ENCODE measurements around the gene TRMT6. TPM values are rescaled to one million over a fixed set of nuclear protein-coding genes. Genes with fewer than 3 reads are reported as not detected.

TRMT6 gene
- total RNA-seq, 1 donor from 2014 or later, result 9.7 TPM

DNA sequence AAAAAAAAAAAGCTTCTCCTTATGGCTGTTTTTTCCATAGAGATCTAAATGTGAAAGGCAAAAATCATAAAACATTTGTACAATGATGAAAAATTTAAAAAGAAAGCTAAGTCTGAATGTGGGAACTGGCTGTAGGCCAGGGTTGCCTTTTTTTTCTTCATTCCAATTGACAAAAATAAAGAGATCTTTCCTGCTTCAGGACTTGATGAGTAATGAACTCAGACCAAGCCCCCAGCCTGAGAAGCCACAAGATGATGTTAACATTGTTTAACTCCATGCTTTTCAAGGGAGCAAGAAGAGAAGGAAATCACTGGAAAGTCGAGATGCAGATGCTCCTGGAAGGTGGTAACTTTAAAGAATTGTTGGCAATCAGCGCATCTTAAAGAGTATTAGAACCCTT, 41.4 kb downstream of the TRMT6 start:
- H3K27me3 Mint-ChIP-seq (ENCODE audit: low read depth), result peaks cover 50% of the 10 kb centered on the region
- DNase-seq (ENCODE audit: low spot score), result no peak

DNA sequence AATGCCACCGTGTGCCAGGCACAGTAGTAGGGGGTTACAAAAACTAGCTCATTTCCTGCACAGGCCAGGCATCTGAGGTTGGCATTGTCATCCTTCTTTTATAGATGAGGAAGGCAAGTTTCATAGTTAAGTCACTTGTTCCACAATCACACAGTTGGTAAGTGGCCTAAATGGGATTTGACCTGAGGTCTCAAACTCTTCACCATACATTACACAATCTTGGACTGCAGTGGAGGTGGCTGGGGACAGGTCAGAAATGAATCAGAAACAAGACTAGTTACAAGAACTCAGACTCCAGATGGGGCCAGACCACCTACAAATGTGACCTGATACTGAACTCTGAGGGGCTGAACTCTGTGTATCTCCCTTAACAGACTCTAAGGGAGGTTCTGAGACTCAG, 49.4 kb downstream of the TRMT6 start:
- no peak overlapping the region for H3K27ac Mint-ChIP-seq (ENCODE audit: unreplicated experiment)

More for the DNA sequence above, 41.4 kb downstream of the TRMT6 start:
- Mint-ChIP-seq H3K9me3 (ENCODE audit: low read depth) (no peaks in the 10 kb centered on the region), H3K4me3 (ENCODE audit: unreplicated experiment) (no peak overlapping the region), H3K27ac (ENCODE audit: unreplicated experiment) (no peak overlapping the region), H3K36me3 (ENCODE audit: low read depth) (no peaks in the 10 kb centered on the region), H3K4me1 (ENCODE audit: low read depth) (peaks cover 13% of the 10 kb centered on the region)
- TF ChIP-seq, protein P1, sequence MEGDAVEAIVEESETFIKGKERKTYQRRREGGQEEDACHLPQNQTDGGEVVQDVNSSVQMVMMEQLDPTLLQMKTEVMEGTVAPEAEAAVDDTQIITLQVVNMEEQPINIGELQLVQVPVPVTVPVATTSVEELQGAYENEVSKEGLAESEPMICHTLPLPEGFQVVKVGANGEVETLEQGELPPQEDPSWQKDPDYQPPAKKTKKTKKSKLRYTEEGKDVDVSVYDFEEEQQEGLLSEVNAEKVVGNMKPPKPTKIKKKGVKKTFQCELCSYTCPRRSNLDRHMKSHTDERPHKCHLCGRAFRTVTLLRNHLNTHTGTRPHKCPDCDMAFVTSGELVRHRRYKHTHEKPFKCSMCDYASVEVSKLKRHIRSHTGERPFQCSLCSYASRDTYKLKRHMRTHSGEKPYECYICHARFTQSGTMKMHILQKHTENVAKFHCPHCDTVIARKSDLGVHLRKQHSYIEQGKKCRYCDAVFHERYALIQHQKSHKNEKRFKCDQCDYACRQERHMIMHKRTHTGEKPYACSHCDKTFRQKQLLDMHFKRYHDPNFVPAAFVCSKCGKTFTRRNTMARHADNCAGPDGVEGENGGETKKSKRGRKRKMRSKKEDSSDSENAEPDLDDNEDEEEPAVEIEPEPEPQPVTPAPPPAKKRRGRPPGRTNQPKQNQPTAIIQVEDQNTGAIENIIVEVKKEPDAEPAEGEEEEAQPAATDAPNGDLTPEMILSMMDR (IDR thresholded peaks at IDR 0.05), result no peak

GRCh38 chr20:5899444-5899843, 50.9 kb downstream of the TRMT6 start:
- TF ChIP-seq, protein P1 (IDR thresholded peaks at IDR 0.05), result no peak
- H3K4me1 Mint-ChIP-seq (ENCODE audit: low read depth), result no peaks in the 10 kb centered on the region
- no peak overlapping the region for H3K27ac Mint-ChIP-seq (ENCODE audit: unreplicated experiment)
- no peak overlapping the region for H3K4me3 Mint-ChIP-seq (ENCODE audit: unreplicated experiment)
- no peaks in the 10 kb centered on the region for H3K9me3 Mint-ChIP-seq (ENCODE audit: low read depth)
- H3K27me3 Mint-ChIP-seq (ENCODE audit: low read depth), result peaks cover 50% of the 10 kb centered on the region
- DNase-seq (ENCODE audit: low spot score), result no peak
- H3K36me3 Mint-ChIP-seq (ENCODE audit: low read depth), result no peaks in the 10 kb centered on the region

More for the DNA sequence above, 49.4 kb downstream of the TRMT6 start:
- H3K27me3 Mint-ChIP-seq (ENCODE audit: low read depth), result peaks cover 55% of the 10 kb centered on the region
- H3K9me3 Mint-ChIP-seq (ENCODE audit: low read depth), result no peaks in the 10 kb centered on the region
- no peaks in the 10 kb centered on the region for H3K36me3 Mint-ChIP-seq (ENCODE audit: low read depth)
- no peaks in the 10 kb centered on the region for H3K4me1 Mint-ChIP-seq (ENCODE audit: low read depth)
- TF ChIP-seq, protein P1 (IDR thresholded peaks at IDR 0.05), result no peak
- no peak for DNase-seq (ENCODE audit: low spot score)
- H3K4me3 Mint-ChIP-seq (ENCODE audit: unreplicated experiment), result no peak overlapping the region

DNA sequence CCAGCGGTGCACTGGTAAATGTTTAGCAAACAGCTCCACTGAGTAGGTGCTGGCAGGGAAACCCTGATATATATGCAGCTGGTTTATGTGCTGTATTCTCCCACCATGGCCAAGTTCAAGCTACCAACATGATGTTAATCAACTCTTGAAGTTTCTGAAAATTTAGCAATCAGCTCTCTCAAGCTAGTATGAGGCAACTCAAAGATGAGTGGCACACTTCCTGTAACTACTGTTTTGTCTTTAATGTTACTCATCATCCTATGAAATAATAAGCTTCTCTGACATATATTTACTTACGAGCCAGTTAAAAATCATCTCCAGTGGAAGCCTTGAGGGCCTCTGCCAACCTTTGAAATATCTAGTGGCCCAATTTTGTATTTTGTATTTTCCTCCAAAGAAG, 54.7 kb downstream of the TRMT6 start:
- Mint-ChIP-seq H3K4me3 (ENCODE audit: unreplicated experiment) (no peak overlapping the region), H3K36me3 (ENCODE audit: low read depth) (no peaks in the 10 kb centered on the region), H3K4me1 (ENCODE audit: low read depth) (no peaks in the 10 kb centered on the region), H3K27ac (ENCODE audit: unreplicated experiment) (no peak overlapping the region), H3K9me3 (ENCODE audit: low read depth) (no peaks in the 10 kb centered on the region), H3K27me3 (ENCODE audit: low read depth) (peaks cover 36% of the 10 kb centered on the region)
- TF ChIP-seq, protein P1 (IDR thresholded peaks at IDR 0.05), result no peak
- DNase-seq (ENCODE audit: low spot score), result no peak

GRCh38 chr20:5893621-5894020, 56.7 kb downstream of the TRMT6 start:
- DNase-seq (ENCODE audit: low spot score), result no peak
- Mint-ChIP-seq H3K9me3 (ENCODE audit: low read depth) (no peaks in the 10 kb centered on the region), H3K27me3 (ENCODE audit: low read depth) (peaks cover 33% of the 10 kb centered on the region), H3K4me3 (ENCODE audit: unreplicated experiment) (no peak overlapping the region), H3K36me3 (ENCODE audit: low read depth) (no peaks in the 10 kb centered on the region), H3K4me1 (ENCODE audit: low read depth) (no peaks in the 10 kb centered on the region), H3K27ac (ENCODE audit: unreplicated experiment) (no peak overlapping the region)
- TF ChIP-seq, protein P1 (IDR thresholded peaks at IDR 0.05), result no peak

All from chondrocyte (in vitro differentiated cells).